K562 (cell line): ENCODE measurements around the gene C1orf116. TPM values are rescaled to one million over a fixed set of nuclear protein-coding genes. Genes with fewer than 3 reads are reported as not detected.

Source experiments
- ATAC-seq: fragments of 200-7000 bp; cut with Tn5 transposase; 3 replicates; pipeline ENCODE4 v1.9.1; 2020; ENCODE audit warnings: moderate library complexity
- BruUV-seq: library from RNA; stranded (reverse); fragments of 400-500 nt; replicated peaks from 2 replicates; lab custom pipeline; 2021; lab: Mats Ljungman, UMichigan
- CTCF ChIA-PET: fragments of 300-600 bp; formaldehyde crosslinking; extraction: SDS; loops from one replicate; lab custom pipeline; 2021; ENCODE audit warnings: low intra/inter-chr PET ratio; lab: Yijun Ruan, JAX
- POLR2A ChIA-PET: fragments of 300-600, 350-650 bp; sonication (Branson Sonifier 250); formaldehyde crosslinking; extraction: SDS; loops from one replicate; lab custom pipeline; 2021; ENCODE audit warnings: antibody characterized with exemption, inconsistent platforms; lab: Yijun Ruan, JAX
- DNase-seq, 4 experiments: peaks; one replicate each; pipeline versions ENCODE4 v3.0.0 to v3.0.0-alpha.2; 2011 to 2018; ENCODE audit warnings: low spot score in 3 of 4, mixed read lengths in 3 of 4; ENCODE audit errors: extremely low read depth in 1 of 4
- FAIRE-seq: peaks from 2 replicates; lab custom pipeline; 2011; peaks lifted over from hg19 to GRCh38; lab: Jason Lieb, UNC
- H2AFZ ChIP-seq: 2 replicates; pipeline ENCODE4 v1.6.0; 2011; ENCODE audit warnings: low read depth, low read length, control low read depth, inconsistent platforms
- H3K27ac ChIP-seq: fragments of 200-600 bp; 3 replicates; pipeline ENCODE4 v1.8.0; 2011; ENCODE audit warnings: low read depth, mild to moderate bottlenecking, control low read depth, inconsistent platforms, low read length, moderate library complexity, mixed read lengths; ENCODE audit errors: extremely low read depth
- H3K27me3 ChIP-seq, 2 experiments: fragments of 300-600 bp in 1 of 2; 2 replicates in 1 of 2; 3 replicates in 1 of 2; pipeline versions ENCODE4 v1.6.0 to v1.8.0; 2011; ENCODE audit warnings: inconsistent platforms in 2 of 2, low read length in 2 of 2, mild to moderate bottlenecking in 1 of 2, mixed read lengths in 1 of 2, moderate library complexity in 1 of 2; ENCODE audit not compliant: control insufficient read depth in 2 of 2, insufficient read depth in 2 of 2
- H3K36me3 ChIP-seq: fragments of 300-600 bp; 3 replicates; pipeline ENCODE4 v1.8.0; 2011; ENCODE audit warnings: mild to moderate bottlenecking, low read length, inconsistent platforms; ENCODE audit not compliant: control insufficient read depth, insufficient read depth
- H3K4me1 ChIP-seq, 2 experiments: fragments of 200-600 bp in 1 of 2; replicated peaks in 1 of 2; 2 replicates in 1 of 2; 3 replicates in 1 of 2; pipeline versions ENCODE4 v1.5.1 to v1.8.0; 2011; ENCODE audit warnings: inconsistent platforms in 2 of 2, low read length in 2 of 2, mild to moderate bottlenecking in 1 of 2, mixed read lengths in 1 of 2, moderate library complexity in 1 of 2; ENCODE audit not compliant: control insufficient read depth in 2 of 2, insufficient read depth in 2 of 2
- H3K4me2 ChIP-seq: 2 replicates; pipeline ENCODE4 v1.6.1; 2011; ENCODE audit warnings: low read length, control low read depth, inconsistent platforms, mixed read lengths; ENCODE audit not compliant: insufficient read depth
- H3K4me3 ChIP-seq: fragments of 200-600 bp; sonication (generic), shearing (Covaris generic); 2 replicates; pipeline ENCODE4 v1.5.1; 2016; ENCODE audit warnings: control low read depth, inconsistent platforms
- H3K79me2 ChIP-seq: fragments of 200-600 bp; 3 replicates; pipeline ENCODE4 v1.8.0; 2011; ENCODE audit warnings: low read length, inconsistent platforms; ENCODE audit not compliant: control insufficient read depth, insufficient read depth
- H3K9ac ChIP-seq, 2 experiments: 2 replicates each; pipeline versions ENCODE4 v1.6.0 to v1.6.1; 2011; ENCODE audit warnings: low read depth in 2 of 2, low read length in 2 of 2, control low read depth in 1 of 2, inconsistent platforms in 1 of 2, mild to moderate bottlenecking in 1 of 2, mixed read lengths in 1 of 2; ENCODE audit not compliant: insufficient read depth in 1 of 2
- H3K9me1 ChIP-seq: one replicate; pipeline ENCODE4 v1.6.0; 2011; ENCODE audit warnings: inconsistent platforms, mild to moderate bottlenecking, low read length, moderate library complexity; ENCODE audit not compliant: control insufficient read depth, insufficient read depth
- H3K9me3 ChIP-seq: replicated peaks from 2 replicates; pipeline ENCODE4 v1.5.1; 2011; ENCODE audit warnings: low read depth, low read length, inconsistent platforms; ENCODE audit not compliant: control insufficient read depth, insufficient read depth
- H4K20me1 ChIP-seq: replicated peaks from 2 replicates; pipeline ENCODE4 v1.6.1; 2011; ENCODE audit warnings: low read length, inconsistent platforms, mixed read lengths; ENCODE audit not compliant: control insufficient read depth, insufficient read depth
- BCOR ChIP-seq: fragments of 450-650 bp; IDR thresholded peaks from 2 replicates; pipeline ENCODE4 v1.6.1; 2016
- COPS2 ChIP-seq: fragments of 450-650 bp; conservative IDR thresholded peaks from 2 replicates; pipeline ENCODE4 v1.6.1; 2016; ENCODE audit warnings: mild to moderate bottlenecking, moderate library complexity
- LCOR ChIP-seq: sonication (generic); formaldehyde crosslinking; IDR thresholded peaks from 2 replicates; pipeline ENCODE4 v1.8.0; 2022; ENCODE audit warnings: mild to moderate bottlenecking, missing genetic modification reagents
- MTA1 ChIP-seq: fragments of 450-650 bp; IDR thresholded peaks from 2 replicates; pipeline ENCODE4 v1.6.1; 2017; ENCODE audit warnings: borderline replicate concordance
- NFRKB ChIP-seq: fragments of 450-650 bp; IDR thresholded peaks from 2 replicates; pipeline ENCODE4 v1.6.1; 2016; ENCODE audit warnings: low read depth
- RBM14 ChIP-seq: fragments of 200-400 bp; formaldehyde crosslinking; IDR thresholded peaks from 2 replicates; pipeline ENCODE4 v1.6.1; 2018; ENCODE audit warnings: low read depth, mild to moderate bottlenecking, low read length, moderate library complexity, borderline replicate concordance; ENCODE audit not compliant: insufficient read depth
- RNF2 ChIP-seq: sonication (generic); IDR thresholded peaks from 2 replicates; pipeline ENCODE4 v1.6.1; 2016
- SRSF3 ChIP-seq: fragments of 200-400 bp; formaldehyde crosslinking; IDR thresholded peaks from 2 replicates; pipeline ENCODE4 v1.6.1; 2016; ENCODE audit warnings: mild to moderate bottlenecking, low read length, moderate library complexity; ENCODE audit not compliant: insufficient read depth
- TOE1 ChIP-seq, 2 experiments: fragments of 450-650 bp in 1 of 2; sonication (generic) in 1 of 2; formaldehyde crosslinking in 1 of 2; IDR thresholded peaks; 2 replicates each; pipeline versions ENCODE4 v1.7.1 to v1.8.0; 2016 to 2022; ENCODE audit warnings: borderline replicate concordance in 2 of 2, mild to moderate bottlenecking in 2 of 2, antibody characterized with exemption in 1 of 2, inconsistent platforms in 1 of 2, low read depth in 1 of 2, missing genetic modification reagents in 1 of 2, moderate library complexity in 1 of 2
- XRCC4 ChIP-seq: IDR thresholded peaks from one replicate; pipeline ENCODE4 v1.6.1; 2011; ENCODE audit not compliant: insufficient read depth, insufficient read length; ENCODE audit errors: extremely low read depth
- ZNF224 ChIP-seq: sonication (generic); formaldehyde crosslinking; IDR thresholded peaks from 2 replicates; pipeline ENCODE4 v1.8.0; 2022; ENCODE audit warnings: mild to moderate bottlenecking, missing genetic modification reagents
- ZNF282 ChIP-seq: sonication (generic); formaldehyde crosslinking; IDR thresholded peaks from 2 replicates; pipeline ENCODE4 v1.8.1; 2023; ENCODE audit warnings: missing genetic modification reagents
- ZNF41 ChIP-seq: fragments of 250-450 bp; sonication (Bioruptor Pico); conservative IDR thresholded peaks from 2 replicates; pipeline ENCODE4 v1.4.0; 2020; ENCODE audit warnings: mild to moderate bottlenecking
- ZNF57 ChIP-seq: fragments of 450-650 bp; formaldehyde crosslinking; IDR thresholded peaks from 2 replicates; pipeline ENCODE4 v1.4.0; 2020; ENCODE audit warnings: mild to moderate bottlenecking, moderate library complexity
- ZZZ3 ChIP-seq: fragments of 450-650 bp; IDR thresholded peaks from 2 replicates; pipeline ENCODE4 v1.6.1; 2016; ENCODE audit warnings: antibody characterized with exemption, mild to moderate bottlenecking, moderate library complexity
- WGBS: fragments of 100-300 bp; shearing (Covaris generic); methylation state at CpG from one replicate; pipeline ENCODE4 v1.1.6; 2016; ENCODE audit warnings: low coverage, mixed read lengths; ENCODE audit not compliant: insufficient coverage; ENCODE audit errors: missing lambda C conversion rate; 5-methylcytosine and 5-hydroxymethylcytosine counted together
- in situ Hi-C: fragments of 300-500 bp; cut with MboI; formaldehyde crosslinking; loops from 4 replicates; pipeline ENCODE4 v1.15.0; 2018; ENCODE audit warnings: inconsistent platforms, mixed read lengths
- intact Hi-C: fragments of 100-400 bp; cut with micrococcal nuclease; formaldehyde crosslinking; loops from 2 replicates; pipeline ENCODE4 v1.14.2; 2022
- polyA plus RNA-seq, 8 experiments: library from polyadenylated mRNA; depleted of rRNA in 4 of 8; stranded (reverse) in 5 of 8; unstranded in 3 of 8; fragments of >200 nt; fragmentation: Nextera tagmentation in 2 of 8; fragmentation: Illumina TruSeq in 1 of 8; extraction: Ambion mirVana in 2 of 8; extraction: Trizol in 1 of 8; gene quantifications; 2 replicates each; pipeline versions ENCODE4 v1.2.1 to v1.2.3, GENCODE V29; 2011 to 2014; ENCODE audit warnings: inconsistent platforms in 1 of 8, missing spikeins in 1 of 8
- total RNA-seq, 7 experiments: library from RNA; depleted of rRNA in 6 of 7; stranded (reverse); fragments of >200 nt in 6 of 7; fragmentation: Illumina TruSeq in 2 of 7; extraction: Trizol in 2 of 7; gene quantifications; 2 replicates each; pipeline versions ENCODE4 v1.2.1 to v1.2.3, GENCODE V29; 2011 to 2021; ENCODE audit warnings: low replicate concordance in 1 of 7
- TF ChIP-seq, protein P1 (sequence below), 2 experiments: IDR thresholded peaks; 2 replicates each; pipeline ENCODE4 v1.6.1; 2011; ENCODE audit warnings: borderline replicate concordance in 1 of 2, control low read depth in 1 of 2, low read depth in 1 of 2, low read length in 1 of 2, mild to moderate bottlenecking in 1 of 2, mixed read lengths in 1 of 2, moderate library complexity in 1 of 2; ENCODE audit not compliant: insufficient read depth in 1 of 2, insufficient read length in 1 of 2, poor library complexity in 1 of 2, severe bottlenecking in 1 of 2; ENCODE audit errors: extremely low read depth in 1 of 2
- TF ChIP-seq, protein P2 (sequence below): fragments of 250-450 bp; sonication (Bioruptor Pico); IDR thresholded peaks from 2 replicates; pipeline ENCODE4 v1.5.0; 2022; ENCODE audit warnings: mild to moderate bottlenecking
- TF ChIP-seq, protein P3 (sequence below), 3 experiments: fragments of 200-800 bp in 1 of 3; sonication (Bioruptor generic) in 1 of 3; sonication (generic) in 1 of 3; formaldehyde crosslinking in 1 of 3; IDR thresholded peaks; 2 replicates each; pipeline versions ENCODE4 v1.6.1 to v1.8.0; 2016 to 2022; ENCODE audit warnings: mild to moderate bottlenecking in 2 of 3, missing compliant biosample characterization in 2 of 3, missing genetic modification characterization in 2 of 3, missing genetic modification reagents in 1 of 3

C1orf116 gene
- total and polyA plus RNA-seq, 9 of the 15 experiments (the other 6 are each of a cell fraction or from before 2014, with no cell fraction given) = 0.62 to 3.0 (median 0.95) TPM

DNA sequence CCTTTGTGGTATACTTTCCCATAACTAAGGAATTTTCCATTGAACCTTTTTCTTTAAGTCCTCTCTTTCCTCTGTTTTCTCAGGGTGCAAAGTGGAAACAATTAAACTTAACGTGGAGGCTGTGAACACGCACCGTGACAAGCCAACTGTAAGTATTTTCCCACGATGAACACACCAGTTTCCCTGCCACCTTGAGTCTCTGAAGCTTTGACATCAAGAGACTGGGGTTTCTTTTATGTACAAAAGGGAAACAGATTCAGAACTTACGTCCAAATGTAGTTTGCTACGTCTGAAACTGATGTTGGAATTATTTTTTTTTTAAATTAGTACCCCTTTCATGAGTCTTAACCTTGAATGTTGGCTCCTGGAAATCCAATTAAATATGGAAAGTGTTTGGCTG, 38.9 kb upstream of the C1orf116 start:
- Histone ChIP-seq H3K9ac (no peak overlapping the region), H2AFZ (no peak overlapping the region), H3K9me1 (no peaks in the 10 kb centered on the region), H3K9me3 (no peaks in the 10 kb centered on the region), H3K4me3 (no peak overlapping the region), H3K79me2 (no peaks in the 10 kb centered on the region), H3K27ac (no peak overlapping the region), H3K4me1 (peaks cover 0 to under 1% of the 10 kb centered on the region in 2 experiments; a peak in 1 of 5 replicates), H4K20me1 (no peaks in the 10 kb centered on the region), H3K36me3 (peaks cover 56% of the 10 kb centered on the region), H3K4me2 (no peak overlapping the region), H3K27me3 (no peaks in the 10 kb centered on the region)
- no TSS peak for BruUV-seq
- intact Hi-C loops = loop anchor here (10.0 kb wide), 2 partner anchors 257 to 597 kb away; partner anchors contain the start of gene IKBKE
- ATAC-seq (no peak), DNase-seq (no peak), FAIRE-seq (no peak)
- 82% methylated on average over 6 of the region's 6 CpGs for WGBS
- ChIA-PET POLR2A (interaction anchor here (1.0 to 1.8 kb wide), 4 partner anchors 11 to 19 kb away, joined by 3 to 9 read pairs (median 3); partner anchors contain the start of gene PFKFB2), CTCF (interaction anchor here (0.7 kb wide), 1 partner anchor 257 kb away, joined by 3 read pairs; no protein-coding TSS in a partner anchor)
- in situ Hi-C loops = loop anchor here (10.0 kb wide), 1 partner anchor 137 kb away; no protein-coding TSS in a partner anchor
- TF ChIP-seq RNF2 = no peak
- no peak for TF ChIP-seq ZNF224 (CRISPR knock-in tag)
- TF ChIP-seq ZZZ3 = no peak
- no peak for TF ChIP-seq ZNF41 (CRISPR knock-in tag)
- TF ChIP-seq, protein P1, sequence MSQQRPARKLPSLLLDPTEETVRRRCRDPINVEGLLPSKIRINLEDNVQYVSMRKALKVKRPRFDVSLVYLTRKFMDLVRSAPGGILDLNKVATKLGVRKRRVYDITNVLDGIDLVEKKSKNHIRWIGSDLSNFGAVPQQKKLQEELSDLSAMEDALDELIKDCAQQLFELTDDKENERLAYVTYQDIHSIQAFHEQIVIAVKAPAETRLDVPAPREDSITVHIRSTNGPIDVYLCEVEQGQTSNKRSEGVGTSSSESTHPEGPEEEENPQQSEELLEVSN (IDR thresholded peaks at IDR 0.05; ENCODE audit: borderline replicate concordance in 1 of 2, extremely low read depth in 1 of 2, insufficient read depth in 1 of 2, insufficient read length in 1 of 2, low read depth in 1 of 2, low read length in 1 of 2, poor library complexity in 1 of 2, severe bottlenecking in 1 of 2) = no peak
- TF ChIP-seq TOE1 (IDR thresholded peaks at IDR 0.05; ENCODE audit: borderline replicate concordance) = no peak
- no peak for TF ChIP-seq TOE1 (CRISPR knock-in tag; IDR thresholded peaks at IDR 0.05; ENCODE audit: borderline replicate concordance, low read depth)
- TF ChIP-seq NFRKB = no peak
- TF ChIP-seq ZNF57 (CRISPR knock-in tag) = no peak
- TF ChIP-seq MTA1 = no peak
- TF ChIP-seq COPS2 = no peak
- TF ChIP-seq ZNF282 (CRISPR knock-in tag) = no peak
- no peak for TF ChIP-seq XRCC4
- TF ChIP-seq LCOR (CRISPR knock-in tag) = no peak
- TF ChIP-seq SRSF3 = no peak
- TF ChIP-seq BCOR = no peak
- TF ChIP-seq, protein P2, sequence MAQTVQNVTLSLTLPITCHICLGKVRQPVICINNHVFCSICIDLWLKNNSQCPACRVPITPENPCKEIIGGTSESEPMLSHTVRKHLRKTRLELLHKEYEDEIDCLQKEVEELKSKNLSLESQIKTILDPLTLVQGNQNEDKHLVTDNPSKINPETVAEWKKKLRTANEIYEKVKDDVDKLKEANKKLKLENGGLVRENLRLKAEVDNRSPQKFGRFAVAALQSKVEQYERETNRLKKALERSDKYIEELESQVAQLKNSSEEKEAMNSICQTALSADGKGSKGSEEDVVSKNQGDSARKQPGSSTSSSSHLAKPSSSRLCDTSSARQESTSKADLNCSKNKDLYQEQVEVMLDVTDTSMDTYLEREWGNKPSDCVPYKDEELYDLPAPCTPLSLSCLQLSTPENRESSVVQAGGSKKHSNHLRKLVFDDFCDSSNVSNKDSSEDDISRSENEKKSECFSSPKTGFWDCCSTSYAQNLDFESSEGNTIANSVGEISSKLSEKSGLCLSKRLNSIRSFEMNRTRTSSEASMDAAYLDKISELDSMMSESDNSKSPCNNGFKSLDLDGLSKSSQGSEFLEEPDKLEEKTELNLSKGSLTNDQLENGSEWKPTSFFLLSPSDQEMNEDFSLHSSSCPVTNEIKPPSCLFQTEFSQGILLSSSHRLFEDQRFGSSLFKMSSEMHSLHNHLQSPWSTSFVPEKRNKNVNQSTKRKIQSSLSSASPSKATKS (CRISPR knock-in tag) = no peak
- no peak for TF ChIP-seq RBM14
- TF ChIP-seq, protein P3, sequence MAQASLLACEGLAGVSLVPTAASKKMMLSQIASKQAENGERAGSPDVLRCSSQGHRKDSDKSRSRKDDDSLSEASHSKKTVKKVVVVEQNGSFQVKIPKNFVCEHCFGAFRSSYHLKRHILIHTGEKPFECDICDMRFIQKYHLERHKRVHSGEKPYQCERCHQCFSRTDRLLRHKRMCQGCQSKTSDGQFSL (CRISPR knock-in tag; IDR thresholded peaks at IDR 0.05) = no peak
- TF ChIP-seq, protein P3 (tag; IDR thresholded peaks at IDR 0.05) = no peak
